HG03135 (cell line): ENCODE measurements around the gene ACVR1B.

Experiments
- ATAC-seq: cut with Tn5 transposase; IDR thresholded peaks from one replicate; pipeline ENCODE4 v1.9.1; 2021; ENCODE audit warnings: mild to moderate bottlenecking, moderate library complexity; ENCODE audit not compliant: unreplicated experiment

The ACVR1B gene

DNA sequence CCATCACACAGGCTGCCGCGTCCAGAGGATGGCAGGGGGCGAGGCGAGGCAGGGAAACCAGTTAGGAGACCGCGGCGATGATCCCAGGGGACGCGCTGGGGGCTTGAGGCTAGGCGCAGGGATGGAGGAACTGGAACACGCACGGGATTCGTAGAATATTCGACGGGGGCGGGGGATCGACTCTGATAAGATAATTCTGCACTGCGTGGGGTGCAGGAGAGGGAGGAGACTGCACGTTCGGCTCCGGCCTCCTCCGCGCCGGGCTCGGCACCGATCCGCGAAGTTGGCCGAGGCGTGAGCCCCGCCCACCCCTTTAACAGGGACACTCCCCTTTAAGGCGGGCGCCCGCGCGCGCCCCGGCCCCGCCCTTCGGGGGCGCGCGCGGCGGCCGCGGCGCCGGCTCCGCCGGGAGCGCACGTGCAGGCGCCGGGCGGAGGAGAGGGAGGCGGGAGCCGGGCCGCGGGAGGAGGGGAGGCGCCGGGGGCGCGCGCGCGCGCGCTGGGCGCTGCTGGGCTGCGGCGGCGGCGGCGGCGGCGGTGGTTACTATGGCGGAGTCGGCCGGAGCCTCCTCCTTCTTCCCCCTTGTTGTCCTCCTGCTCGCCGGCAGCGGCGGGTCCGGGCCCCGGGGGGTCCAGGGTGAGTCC is at the start of gene ACVR1B:
ACVR1B (plus strand) TSS at position 501 of the 644 bp plus-strand sequence; CDS start at position 546, 45 bp downstream.
- ATAC-seq = peak; percentile 78

GRCh38 chr12:51901881-51902280 is 49.6 kb upstream of the ACVR1B start:
- no peak for ATAC-seq

DNA sequence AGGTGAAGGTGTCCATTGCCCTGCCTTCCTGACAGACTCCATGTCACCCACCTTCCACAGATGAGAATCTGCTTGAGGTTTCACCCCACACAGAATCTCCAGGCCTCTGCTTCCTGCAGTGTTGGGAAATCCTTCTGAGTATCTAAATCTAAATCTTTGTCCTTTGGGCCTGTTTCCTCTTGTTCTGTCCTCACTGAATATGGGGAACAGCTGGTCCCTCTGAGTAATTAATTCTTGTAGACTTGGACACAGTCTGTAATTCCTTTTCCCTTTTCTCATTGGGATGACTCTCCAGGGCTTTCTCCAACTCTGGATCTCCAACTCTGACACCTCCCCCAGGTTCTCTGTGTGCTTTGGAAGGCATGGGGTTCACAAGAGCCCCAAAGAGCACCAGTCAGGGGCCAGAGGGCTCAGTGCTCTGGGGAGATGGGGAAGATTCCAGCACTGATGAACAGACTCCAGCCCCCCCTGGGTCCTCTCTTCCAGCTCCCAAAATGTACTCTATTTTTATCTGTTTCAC is 46.5 kb upstream of the ACVR1B start:
- no peak for ATAC-seq

GRCh38 chr12:51905471-51906429 is 45.7 kb upstream of the ACVR1B start:
- ATAC-seq = no peak

DNA sequence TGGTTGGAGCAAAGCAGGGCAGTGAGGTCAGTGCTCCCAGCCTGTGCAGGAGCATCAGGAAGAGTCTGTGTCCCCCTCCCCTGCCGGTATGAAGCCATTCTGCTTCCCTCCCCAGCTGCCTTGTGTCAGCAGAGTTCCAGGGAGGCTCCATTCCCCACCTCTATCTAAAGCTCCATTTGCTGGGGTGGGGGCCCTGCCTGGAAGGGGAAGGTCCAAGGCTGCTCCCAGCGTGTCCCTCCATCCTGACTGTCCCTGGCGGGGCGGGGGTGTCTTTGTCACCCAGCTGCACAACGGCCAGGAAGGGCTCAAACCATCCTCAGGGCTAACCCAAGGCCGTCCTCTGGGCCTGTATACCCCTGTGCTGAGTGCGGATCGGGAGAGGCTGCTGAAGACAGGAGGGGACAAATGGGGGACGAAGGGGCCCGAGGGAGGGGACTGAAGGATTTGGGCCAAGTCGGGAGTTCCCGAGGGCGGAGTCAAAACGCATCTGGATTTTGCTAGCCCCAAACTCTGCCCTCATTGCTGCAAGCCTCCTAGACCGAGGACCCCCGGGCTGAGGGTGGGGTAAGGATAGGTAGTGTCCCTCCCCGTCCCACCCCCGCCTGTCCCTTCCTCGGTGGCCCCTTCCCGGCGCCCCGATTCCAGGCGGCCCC is 44.9 kb upstream of the ACVR1B start:
- ATAC-seq = no peak

DNA sequence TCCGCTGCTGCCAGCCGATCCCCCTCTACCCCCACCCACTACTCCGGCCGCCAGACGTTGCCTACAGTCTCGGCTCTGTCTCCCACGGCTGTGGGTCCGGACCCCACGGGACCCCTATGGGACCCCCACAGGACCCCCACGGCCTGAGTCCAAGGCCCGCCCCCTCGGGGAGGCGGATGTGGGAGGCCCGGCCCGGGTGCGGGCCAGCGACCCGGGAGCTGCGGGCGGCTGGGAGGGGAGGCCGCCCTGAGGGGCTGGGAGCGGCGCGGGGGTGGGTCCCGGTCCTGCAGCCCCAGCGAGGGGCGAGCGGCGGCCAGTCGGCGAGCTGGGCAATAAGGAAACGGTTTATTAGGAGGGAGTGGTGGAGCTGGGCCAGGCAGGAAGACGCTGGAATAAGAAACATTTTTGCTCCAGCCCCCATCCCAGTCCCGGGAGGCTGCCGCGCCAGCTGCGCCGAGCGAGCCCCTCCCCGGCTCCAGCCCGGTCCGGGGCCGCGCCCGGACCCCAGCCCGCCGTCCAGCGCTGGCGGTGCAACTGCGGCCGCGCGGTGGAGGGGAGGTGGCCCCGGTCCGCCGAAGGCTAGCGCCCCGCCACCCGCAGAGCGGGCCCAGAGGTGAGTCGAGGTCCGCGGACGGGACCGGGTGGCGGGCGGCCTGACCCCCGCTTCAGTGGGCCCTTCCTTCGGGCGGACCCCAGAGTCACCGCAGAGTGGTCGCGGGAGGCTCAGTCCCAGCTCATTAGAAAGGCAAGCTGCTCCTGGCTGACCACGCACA is 44.2 kb upstream of the ACVR1B start, which contains the start of gene ACVRL1:
ACVRL1 (plus strand) TSS at position 422 of the 773 bp plus-strand sequence. CDS start 4,971 bp downstream, outside the sequence.
- no peak for ATAC-seq

- ATAC-seq = no peak
Measured at GRCh38 chr12:51907856-51908425, 43.6 kb upstream of the ACVR1B start.

DNA sequence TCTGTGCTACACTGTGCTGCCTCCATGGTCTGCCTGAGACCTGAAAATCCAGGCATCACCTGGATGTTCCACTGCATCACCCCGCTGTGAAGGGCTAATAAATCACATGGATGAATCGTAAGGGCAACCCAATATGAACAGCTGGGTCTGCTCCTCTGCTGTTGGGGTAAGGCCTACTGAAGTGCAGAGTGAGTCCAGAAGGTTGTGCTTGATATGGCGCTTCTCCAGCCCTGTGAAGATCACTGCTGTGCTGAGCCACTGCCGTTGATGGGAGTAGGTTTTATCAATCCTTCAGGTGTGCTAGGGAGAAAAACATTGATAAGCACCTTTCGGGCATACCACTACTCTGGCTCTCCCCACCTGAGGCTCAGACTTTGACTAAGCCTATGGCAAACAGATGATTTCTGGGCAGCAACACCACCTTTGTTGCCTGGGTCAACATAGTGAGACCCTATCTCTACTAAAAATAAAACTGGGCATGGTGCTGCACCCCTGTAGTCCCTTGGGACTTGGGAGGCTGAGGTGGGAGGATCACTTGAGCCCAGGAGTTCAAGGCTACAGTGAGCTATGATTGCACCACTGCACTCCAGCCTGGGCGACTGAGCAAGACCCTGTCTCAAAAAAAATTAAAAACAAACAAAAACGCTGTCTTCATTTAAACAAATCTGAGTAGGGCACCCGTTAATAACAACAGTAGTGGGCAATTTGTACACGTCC is 42.5 kb upstream of the ACVR1B start:
- no peak for ATAC-seq

GRCh38 chr12:51910168-51910567 is 41.3 kb upstream of the ACVR1B start:
- no peak for ATAC-seq

GRCh38 chr12:51910691-51911090 is 40.8 kb upstream of the ACVR1B start:
- ATAC-seq = no peak

GRCh38 chr12:51911307-51911706 is 40.2 kb upstream of the ACVR1B start:
- no peak for ATAC-seq

DNA sequence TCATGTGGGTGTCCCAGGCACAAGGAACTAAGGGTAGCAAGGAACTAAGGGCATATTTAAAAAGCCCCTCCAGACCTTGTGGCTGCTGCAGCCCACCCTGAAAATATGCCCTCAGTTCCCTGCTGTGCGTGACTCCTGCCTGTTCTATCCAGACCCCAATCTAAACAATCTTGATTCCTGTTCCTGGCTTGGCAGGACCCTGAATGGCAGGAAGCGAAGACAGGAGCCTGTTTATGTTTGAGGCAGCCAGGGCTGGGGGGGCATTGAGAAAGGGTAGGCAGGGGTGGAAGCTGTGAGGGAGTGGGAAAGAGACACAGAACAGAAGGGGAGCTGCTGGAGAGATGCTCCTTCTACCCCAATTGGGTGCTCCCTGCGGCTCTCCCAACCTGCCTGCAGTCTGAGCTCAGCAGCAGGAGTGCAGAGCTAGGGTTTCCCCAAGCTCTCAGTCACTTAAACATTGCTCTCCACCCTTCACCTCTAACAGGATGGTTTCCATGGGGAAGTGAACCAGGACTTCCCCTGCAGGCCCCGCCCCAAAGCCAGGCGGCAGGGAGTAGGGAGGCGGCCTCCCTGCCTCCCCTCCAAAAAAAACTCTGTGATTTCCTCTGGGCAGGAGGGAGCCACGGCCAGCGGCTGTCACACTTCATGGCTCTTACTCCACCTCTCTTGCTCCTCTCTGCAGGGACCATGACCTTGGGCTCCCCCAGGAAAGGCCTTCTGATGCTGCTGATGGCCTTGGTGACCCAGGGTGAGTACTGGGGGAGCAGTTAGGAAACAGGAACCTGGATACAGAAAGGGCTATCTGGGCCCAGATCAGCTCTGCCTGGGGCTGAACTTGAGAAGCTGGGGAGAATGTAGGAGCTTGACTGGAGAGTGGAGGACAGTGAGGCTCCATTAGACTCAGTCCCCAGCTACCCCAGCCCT is 39.4 kb upstream of the ACVR1B start:
- no peak for ATAC-seq

GRCh38 chr12:51913071-51914033 is 38.1 kb upstream of the ACVR1B start:
- ATAC-seq = no peak

DNA sequence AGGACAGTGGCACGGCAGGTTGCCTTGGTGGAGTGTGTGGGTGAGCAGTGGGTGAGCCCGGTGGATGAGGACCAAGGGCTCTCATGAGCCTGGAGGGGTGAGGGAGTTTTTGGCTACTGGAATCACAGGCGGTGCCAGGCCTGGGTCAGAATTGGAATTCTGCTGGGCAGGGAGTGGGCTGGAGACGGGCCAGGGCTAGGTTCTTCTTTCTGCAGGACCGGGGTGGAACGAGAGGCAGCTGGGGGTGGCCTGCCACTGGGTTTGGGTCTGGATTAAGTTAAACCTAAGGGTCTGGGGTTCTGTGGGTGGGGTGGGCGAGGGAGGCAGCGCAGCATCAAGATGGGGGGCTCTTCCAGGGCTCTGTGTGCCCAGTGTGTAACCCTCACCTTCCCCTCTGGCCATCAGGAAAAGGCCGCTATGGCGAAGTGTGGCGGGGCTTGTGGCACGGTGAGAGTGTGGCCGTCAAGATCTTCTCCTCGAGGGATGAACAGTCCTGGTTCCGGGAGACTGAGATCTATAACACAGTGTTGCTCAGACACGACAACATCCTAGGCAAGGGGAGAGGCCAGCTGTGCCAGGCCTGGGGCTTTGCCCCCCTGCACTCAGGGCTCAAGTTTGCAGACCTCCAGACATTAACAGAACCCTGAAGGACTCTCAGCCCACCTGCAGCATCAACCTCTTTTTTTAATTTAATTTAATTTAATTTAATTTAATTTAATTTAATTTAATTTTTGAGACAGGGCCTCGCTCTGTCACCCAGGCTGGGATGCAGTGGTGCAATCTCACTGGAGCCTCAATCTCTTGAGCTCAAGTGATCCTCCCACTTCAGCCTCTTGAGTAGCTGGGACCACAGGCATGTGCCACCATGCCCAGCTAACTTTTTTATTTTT is 37.2 kb upstream of the ACVR1B start:
- ATAC-seq = no peak

DNA sequence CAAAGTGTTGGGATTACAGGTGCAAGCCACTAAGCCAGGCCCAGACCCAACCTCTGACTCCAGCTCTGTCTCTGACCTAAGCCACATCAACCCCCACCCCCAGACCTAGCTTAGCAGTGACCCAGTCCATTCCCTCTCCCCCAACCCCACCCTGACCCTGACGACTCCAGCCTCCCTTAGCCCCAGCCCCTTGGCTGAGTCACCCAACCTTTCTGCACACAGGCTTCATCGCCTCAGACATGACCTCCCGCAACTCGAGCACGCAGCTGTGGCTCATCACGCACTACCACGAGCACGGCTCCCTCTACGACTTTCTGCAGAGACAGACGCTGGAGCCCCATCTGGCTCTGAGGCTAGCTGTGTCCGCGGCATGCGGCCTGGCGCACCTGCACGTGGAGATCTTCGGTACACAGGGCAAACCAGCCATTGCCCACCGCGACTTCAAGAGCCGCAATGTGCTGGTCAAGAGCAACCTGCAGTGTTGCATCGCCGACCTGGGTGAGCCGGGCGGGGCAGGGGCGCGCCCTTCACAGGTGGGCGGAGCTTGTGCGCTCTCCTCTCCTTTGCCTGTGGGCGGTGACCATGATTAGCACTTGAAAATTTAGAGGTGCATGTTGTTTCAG is 36.4 kb upstream of the ACVR1B start:
- no peak for ATAC-seq

- ATAC-seq = no peak
Measured at GRCh38 chr12:51915951-51916350, 35.5 kb upstream of the ACVR1B start.
